Stimulated activated CD8-positive, alpha-beta memory T cell treated with anti-CD3 and anti-CD28 coated beads, Interleukin-4, amount 100 ng/mL, for 1 hour (primary cell): ENCODE results near the gene MSI2.

Experiments used
- DNase-seq, 2 donors: peaks; one replicate each; pipeline ENCODE4 v3.0.0-alpha.2; 2020; ENCODE audit warnings: low read depth in 2 of 2, low spot score in 1 of 2

The MSI2 gene

GRCh38 chr17:57429966-57430365, 173.6 kb downstream of the MSI2 start:
- no peak for DNase-seq

DNA sequence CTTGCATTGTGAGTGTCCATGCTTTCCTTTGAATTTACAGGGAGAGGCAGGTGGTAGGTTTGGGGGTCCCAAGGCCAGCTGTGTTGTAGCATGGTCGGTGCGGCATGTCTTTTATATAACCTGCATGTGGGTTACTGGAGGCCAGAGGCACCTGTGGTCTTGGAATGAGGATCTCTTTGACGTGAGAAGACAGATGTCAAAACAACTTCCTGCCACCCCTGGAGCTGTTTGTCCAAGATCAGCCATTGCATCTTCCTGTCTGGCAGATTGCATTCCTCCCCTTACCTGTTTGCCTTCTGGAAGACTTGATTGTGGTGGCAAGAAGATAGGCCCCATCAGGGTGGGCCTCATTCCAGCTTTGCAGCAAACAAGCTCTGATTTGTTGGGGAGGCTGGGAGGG, 175.1 kb downstream of the MSI2 start:
- no peak for DNase-seq

DNA sequence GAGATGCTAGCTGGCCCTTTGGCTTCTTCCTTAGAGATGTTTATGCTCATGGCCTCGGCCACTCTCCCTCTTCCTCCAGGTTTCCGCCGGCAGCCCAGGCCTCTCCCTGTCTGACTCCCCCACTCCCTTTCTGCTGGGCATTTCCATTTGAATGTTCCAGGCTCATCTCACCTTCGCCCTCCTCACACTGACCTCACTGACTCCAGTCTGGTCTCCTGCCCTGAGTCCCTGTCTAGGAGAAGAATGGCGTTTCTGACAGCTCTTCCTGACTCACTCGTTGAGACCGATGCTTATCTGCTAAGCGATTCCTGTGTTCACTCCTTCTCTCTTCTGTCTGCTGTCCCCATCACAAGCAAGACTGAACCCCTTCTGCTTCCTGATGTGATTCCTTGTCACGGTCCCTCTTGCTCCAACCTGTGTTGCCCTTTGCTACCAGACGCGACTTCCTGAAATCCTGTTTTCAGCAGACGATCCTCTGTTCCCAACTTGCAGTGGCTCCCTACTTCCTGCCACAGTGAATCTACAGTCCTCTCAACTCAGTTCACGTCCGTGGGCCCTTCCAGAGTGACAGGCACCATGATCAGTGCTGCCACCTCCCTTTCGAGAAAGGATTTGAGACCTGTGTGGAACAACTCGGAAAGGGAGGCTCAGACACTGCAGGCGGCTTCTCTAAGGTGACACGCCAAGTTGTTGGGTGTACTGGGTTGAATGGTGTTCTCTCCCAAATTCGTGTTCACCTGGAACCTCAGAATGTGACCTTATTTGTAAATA, 176.4 kb downstream of the MSI2 start:
- no peak for DNase-seq

DNA sequence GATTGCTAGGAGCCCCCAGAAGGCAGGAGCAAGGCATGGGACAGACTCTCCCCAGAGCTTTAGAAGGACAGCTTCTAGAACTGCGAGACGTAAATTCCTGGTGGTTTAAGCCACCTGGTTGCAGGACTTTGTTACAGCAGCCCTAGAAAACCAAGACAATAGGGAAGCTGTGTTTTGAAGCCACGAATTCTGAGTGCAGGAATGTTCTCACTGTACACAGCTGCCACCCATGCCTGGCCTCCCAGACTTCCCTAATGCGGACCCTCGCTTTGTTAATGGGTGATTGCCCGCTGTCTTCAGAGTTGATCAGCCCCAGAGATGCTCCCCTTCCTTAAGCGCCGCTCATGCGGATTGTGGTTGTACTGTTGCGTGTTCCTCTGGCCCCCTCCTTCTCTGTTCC, 177.1 kb downstream of the MSI2 start:
- no peak for DNase-seq

DNA sequence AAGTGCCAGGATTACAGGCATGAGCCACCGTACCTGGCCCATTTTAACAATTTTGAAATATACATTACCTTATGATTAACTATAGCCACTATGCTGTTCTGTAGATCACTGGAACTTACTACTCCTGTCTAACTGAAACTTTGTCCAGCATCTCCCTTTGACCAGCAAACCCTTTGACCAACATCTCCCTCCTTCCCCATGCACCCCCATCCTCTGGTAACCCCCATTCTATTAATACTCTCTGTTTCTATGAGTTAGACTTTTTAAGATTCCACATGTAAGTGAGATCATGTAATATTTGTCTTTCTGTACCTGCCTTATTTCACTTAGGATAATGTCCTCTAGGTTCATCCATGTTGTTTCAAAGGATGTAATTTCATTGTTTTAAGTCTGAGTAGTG, 178.0 kb downstream of the MSI2 start:
- no peak for DNase-seq

GRCh38 chr17:57436565-57436964, 180.2 kb downstream of the MSI2 start:
- no peak for DNase-seq

DNA sequence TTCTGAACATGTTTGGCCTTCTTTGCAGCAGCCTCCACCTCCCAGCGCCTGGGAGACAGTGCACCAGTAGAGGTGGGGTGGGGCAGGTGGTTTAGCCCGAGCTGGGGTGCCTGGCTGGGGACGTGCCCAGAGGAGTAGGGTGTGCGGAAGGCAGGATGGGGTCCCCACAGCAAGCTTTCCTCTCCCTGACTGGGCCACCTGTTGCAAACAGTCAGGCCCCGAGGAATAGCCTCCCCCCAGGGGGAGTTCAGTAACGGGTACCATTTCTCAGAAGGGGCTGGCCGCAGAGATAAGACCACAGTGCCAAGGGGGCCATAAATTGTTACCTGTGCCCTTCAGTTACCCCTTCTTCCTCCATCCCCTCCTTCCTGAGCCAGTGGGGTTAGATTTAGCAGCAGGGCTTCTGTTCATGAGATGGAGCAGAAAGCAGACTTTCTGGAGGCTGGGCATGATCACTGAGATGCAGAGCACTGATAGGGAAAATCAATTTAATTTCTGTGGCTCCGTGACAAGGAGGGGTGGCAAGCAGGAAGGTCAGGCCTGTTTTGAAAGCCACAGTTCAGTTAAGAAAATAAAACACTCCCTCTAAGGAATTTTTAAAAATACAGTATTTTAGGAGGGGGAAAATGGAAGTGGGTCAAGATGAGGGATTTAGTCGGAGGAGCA, 181.9 kb downstream of the MSI2 start:
- DNase-seq = no peak

GRCh38 chr17:57439651-57440050, 183.3 kb downstream of the MSI2 start:
- DNase-seq = no peak

- DNase-seq = peak; percentile 30 to 44
Observed at GRCh38 chr17:57440522-57441269, 184.4 kb downstream of the MSI2 start.

GRCh38 chr17:57441270-57441600, 184.9 kb downstream of the MSI2 start:
- DNase-seq = no peak

DNA sequence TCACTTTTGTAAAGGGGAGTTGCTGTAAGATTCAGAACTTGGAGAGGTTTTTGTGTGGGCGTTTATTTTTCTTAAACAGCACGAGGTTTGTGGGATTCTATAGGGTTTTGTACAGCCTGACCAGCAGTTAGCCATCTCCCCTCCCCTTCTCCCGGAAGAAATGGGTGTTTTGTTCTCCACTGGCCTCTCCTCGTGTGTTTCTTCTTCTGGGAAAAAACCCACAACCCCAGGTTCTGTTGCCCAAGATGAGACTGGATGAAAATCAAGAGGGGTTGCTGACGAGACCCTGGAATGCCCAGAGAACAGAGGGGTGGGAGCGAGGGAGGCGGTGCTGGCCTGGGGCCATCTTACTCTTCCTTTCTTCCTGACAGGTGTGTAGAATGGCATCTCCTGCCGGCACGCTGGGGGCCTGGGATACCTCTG, 186.1 kb downstream of the MSI2 start:
- no peak for DNase-seq

- peak in 1 of 2 donors; percentile 17 for DNase-seq
Observed at GRCh38 chr17:57442914-57443571, 186.7 kb downstream of the MSI2 start.

DNA sequence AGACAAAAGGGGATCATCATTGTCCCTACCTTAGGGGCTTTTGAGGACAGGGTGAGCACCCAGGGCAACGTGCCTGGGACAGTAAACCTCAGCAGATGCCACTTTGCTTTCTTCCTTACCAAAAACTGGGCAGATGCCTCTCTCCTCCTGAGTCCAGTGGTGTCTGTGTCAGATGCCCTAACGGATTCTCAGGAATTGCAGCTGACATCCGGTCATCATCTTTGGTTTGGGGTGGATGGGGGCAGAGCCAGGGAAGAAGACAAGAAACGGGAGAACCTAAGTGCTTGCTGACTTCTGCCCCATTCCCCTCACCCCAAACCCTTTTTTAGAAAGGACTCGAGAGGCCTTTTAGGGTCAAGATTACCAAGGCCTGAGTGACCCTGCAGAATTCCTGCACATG, 187.5 kb downstream of the MSI2 start:
- DNase-seq = no peak

DNA sequence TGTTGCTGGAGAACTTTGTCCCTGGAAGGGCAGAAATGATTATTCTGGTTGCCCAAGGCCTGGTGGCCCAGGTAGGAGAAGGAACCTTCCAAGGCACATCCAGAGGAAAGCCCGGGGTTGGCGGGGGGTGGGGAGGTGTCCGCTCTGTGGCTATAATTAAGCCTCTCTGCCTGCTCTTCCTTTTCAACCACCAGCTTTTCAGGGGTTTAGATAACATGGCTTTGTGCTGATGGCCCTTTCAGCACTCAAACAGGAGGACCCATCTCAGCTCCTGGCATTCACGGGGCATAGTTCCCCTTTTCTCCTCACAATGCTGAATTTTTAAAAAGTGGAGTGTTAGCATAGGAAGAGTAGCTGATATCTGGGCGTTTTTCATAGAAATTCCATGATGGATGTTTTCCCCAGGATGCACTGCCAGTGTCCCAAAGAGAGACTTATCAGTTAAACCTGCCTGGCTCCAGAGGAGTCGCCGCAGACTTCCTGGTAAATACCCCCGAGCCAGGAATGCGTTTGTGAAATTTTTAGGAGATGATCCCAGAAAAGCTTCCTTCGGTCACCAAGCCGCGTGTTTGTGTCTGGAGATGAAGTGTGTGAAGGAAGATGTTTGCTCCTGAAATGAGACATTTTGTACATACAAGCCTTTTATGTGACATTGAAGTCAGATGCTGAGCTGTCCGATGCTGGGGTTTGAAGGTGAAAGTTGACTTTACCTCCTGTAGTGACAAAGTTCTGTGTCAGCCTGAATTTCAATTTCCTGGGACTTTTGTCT, 188.5 kb downstream of the MSI2 start:
- no peak for DNase-seq

DNA sequence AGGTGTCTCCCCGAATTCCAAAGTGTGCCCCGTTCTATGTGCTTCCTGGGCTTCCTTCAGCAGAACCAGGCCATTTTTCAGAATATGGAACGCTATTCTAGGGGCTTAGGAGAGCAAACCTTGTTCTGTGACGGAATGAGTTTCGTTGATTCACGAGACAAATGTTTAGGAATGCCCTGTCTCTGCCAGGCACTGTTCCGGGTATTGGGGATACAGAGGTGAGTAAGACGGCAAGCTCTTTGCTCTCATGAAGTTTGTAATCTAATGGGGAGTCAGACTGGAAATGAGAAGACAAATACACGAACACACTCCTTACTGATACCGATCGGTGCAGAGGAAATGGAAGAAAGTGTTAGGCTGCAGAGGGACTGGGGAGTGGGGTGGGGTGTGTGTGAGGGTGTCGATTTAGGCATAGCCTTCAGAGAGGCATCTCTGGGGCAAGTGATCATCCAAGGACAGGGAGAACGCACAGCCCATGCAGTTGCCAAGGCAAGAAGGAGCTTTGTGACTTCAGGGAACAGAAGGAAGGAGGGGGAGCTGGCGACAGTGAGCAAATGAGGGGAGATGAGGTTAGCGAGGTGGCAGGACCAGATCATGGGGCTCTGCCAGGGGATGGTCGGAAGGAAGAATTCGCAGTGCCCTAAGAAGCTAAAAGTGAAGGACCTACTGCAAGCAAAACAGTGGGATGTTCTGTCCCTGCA, 189.6 kb downstream of the MSI2 start:
- no peak for DNase-seq

- no peak for DNase-seq
Observed at GRCh38 chr17:57447357-57447989, 191.2 kb downstream of the MSI2 start.

DNA sequence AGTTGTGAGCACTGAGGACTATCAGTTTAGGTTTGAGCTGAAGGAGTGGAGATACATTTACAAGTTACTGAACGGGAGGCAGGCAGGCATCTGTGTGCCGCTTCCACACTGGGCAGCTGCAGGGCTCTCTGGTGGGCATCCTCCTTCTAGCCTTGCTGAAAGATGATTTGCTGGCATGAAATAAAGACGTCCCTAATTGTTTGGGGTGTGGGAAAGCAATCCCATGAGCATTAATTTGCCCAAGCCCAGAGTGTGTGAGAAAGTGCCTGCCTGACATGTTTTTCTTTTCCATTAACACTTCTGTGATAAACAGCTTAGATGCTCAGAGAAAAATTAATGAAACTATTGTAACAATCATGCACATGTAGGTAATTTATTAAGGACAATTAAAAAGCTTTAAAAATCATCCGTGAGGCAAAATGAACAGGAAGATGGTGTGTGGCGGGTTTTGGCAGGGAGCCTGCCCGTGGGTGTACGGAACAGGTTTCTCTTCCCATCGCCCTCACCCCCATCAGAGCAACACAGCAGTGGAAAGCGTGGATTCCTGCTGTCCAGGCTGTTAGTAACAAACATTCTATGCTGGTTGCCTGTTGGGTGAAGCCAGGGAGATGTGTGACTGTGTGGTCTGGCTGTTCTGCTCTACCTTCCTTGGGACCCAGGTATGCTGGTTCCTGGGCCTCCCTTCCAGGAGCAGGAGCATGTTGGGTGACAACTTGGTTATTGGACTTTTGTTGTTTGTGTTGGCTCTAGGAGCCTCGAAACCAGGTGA, 191.9 kb downstream of the MSI2 start:
- no peak for DNase-seq

DNA sequence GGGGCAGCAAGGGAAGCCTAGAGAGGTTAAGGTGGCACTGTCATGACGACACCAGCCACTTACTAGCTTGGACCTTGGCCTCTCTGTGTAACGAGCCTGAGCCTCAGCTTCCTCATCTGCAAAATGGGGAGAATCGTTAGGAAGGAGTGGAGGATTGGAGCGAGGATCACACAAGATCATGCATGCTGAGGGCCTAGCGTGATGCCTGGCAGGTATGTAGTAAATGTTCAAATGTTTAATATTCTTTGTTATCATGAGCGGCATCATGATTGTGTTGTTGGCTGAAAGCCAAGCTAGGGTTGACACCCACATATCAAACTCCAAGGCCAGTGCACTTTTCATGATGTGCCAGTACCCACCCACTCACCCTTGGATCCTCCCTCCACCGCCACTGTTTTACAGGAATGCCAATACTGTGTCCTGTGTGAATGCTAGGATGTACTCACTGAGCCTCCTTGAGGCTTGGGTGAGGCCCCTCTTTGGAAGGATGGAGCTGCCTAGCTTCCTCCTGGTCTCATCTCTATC, 192.5 kb downstream of the MSI2 start:
- no peak for DNase-seq

DNA sequence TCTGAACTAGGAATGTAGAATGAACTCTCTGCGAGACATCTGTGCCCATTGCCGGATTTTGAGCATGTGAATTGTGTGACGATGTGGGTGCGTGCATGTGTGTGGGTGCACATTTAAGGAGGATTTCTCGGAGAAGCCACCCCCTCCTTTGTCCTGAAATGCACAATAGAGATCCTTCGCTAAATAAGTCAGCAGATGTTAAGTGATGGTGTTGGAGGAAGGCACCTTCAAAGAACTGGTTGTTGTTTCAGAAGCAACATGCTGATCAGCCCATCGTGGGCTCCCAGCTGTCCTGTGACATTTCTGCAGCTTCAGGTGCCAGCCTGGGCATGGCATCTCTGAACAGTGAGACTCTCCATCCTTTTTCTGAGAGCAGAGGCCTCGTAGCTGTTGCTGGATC, 194.9 kb downstream of the MSI2 start:
- DNase-seq = no peak
